ENCODE data around the gene VWF.

Gene VWF

GRCh38 chr12:6057700-6058099, 66.8 kb downstream of the VWF start:
- no peak for TF ChIP-seq CTCF (IDR thresholded peaks at IDR 0.05; ENCODE audit: borderline replicate concordance, control extremely low read depth, extremely low read depth, insufficient read depth, missing control alignments)
- no peak for DNase-seq (ENCODE audit: low spot score)
- in situ Hi-C loops (cut with MboI; ENCODE audit: low sequenced_read_pairs, unreplicated experiment) = no loop called here

- no peak for DNase-seq (ENCODE audit: low spot score)
- no peak for TF ChIP-seq CTCF (IDR thresholded peaks at IDR 0.05; ENCODE audit: borderline replicate concordance, control extremely low read depth, extremely low read depth, insufficient read depth, missing control alignments)
- in situ Hi-C loops (cut with MboI; ENCODE audit: low sequenced_read_pairs, unreplicated experiment) = no loop called here
Measured at GRCh38 chr12:6056406-6057240, 67.8 kb downstream of the VWF start.

- no peak for DNase-seq (ENCODE audit: low spot score)
- in situ Hi-C loops (cut with MboI; ENCODE audit: low sequenced_read_pairs, unreplicated experiment) = no loop called here
- no peak for TF ChIP-seq CTCF (IDR thresholded peaks at IDR 0.05; ENCODE audit: borderline replicate concordance, control extremely low read depth, extremely low read depth, insufficient read depth, missing control alignments)
Measured at GRCh38 chr12:6053541-6053940, 70.9 kb downstream of the VWF start.

- DNase-seq (ENCODE audit: low spot score) = no peak
- TF ChIP-seq CTCF (IDR thresholded peaks at IDR 0.05; ENCODE audit: borderline replicate concordance, control extremely low read depth, extremely low read depth, insufficient read depth, missing control alignments) = no peak
- in situ Hi-C loops (cut with MboI; ENCODE audit: low sequenced_read_pairs, unreplicated experiment) = no loop called here
Measured at GRCh38 chr12:6052940-6053329, 71.5 kb downstream of the VWF start.

- in situ Hi-C loops (cut with MboI; ENCODE audit: low sequenced_read_pairs, unreplicated experiment) = no loop called here
- TF ChIP-seq CTCF (IDR thresholded peaks at IDR 0.05; ENCODE audit: borderline replicate concordance, control extremely low read depth, extremely low read depth, insufficient read depth, missing control alignments) = no peak
- DNase-seq (ENCODE audit: low spot score) = no peak
Measured at GRCh38 chr12:6052206-6052939, 72.1 kb downstream of the VWF start.

GRCh38 chr12:6049992-6050391, 74.5 kb downstream of the VWF start:
- TF ChIP-seq CTCF (IDR thresholded peaks at IDR 0.05; ENCODE audit: borderline replicate concordance, control extremely low read depth, extremely low read depth, insufficient read depth, missing control alignments) = no peak
- DNase-seq (ENCODE audit: low spot score) = no peak
- in situ Hi-C loops (cut with MboI; ENCODE audit: low sequenced_read_pairs, unreplicated experiment) = no loop called here
